ENCODE data around the gene HCN2. TPM values are rescaled to one million over a fixed set of nuclear protein-coding genes. Genes with fewer than 3 reads are reported as not detected.

HCN2 gene
- total and polyA plus RNA-seq, 10 of the 15 experiments (the other 5 are each of a cell fraction or from before 2014, with no cell fraction given): 0.01 to 0.54 (median 0.08) TPM; not detected in 4

- Histone ChIP-seq H3K36me3 (ENCODE audit: control insufficient read depth in 2 of 2, insufficient read depth in 2 of 2, low read length in 1 of 2) (no peaks in the 10 kb centered on the region), H3K9ac (ENCODE audit: control insufficient read depth, insufficient read depth, low read length) (no peak overlapping the region), H3K9me3 (replicated peaks; ENCODE audit: control insufficient read depth, insufficient read depth, low read length) (no peaks in the 10 kb centered on the region; the same call in 2 of the 3 replicates), H3K79me2 (ENCODE audit: control insufficient read depth, insufficient read depth, low read length) (no peaks in the 10 kb centered on the region), H3K27me3 (replicated peaks in 1 of 2; ENCODE audit: control insufficient read depth in 2 of 2, insufficient read depth in 2 of 2, low read length in 1 of 2) (no peaks in the 10 kb centered on the region; a peak in 1 of 4 replicates), H3K4me1 (ENCODE audit: control insufficient read depth, insufficient read depth, low read length) (no peaks in the 10 kb centered on the region), H3K27ac (ENCODE audit: control insufficient read depth, insufficient read depth) (no peak overlapping the region), H3K4me2 (ENCODE audit: control insufficient read depth, insufficient read depth) (no peak overlapping the region), H2AFZ (ENCODE audit: control insufficient read depth, low read depth, low read length) (no peak overlapping the region), H4K20me1 (ENCODE audit: control insufficient read depth, insufficient read depth) (no peaks in the 10 kb centered on the region), H3K4me3 (no peak overlapping the region)
- BruUV-seq (replicated peaks): no TSS peak
- no peak for TF ChIP-seq ZNF207 (IDR thresholded peaks at IDR 0.05; ENCODE audit: borderline replicate concordance)
- no peak for TF ChIP-seq YBX1 (IDR thresholded peaks at IDR 0.05)
- no peak for TF ChIP-seq SREBF1 (IDR thresholded peaks at IDR 0.05; ENCODE audit: low read length)
- no peak for TF ChIP-seq NR2C1 (IDR thresholded peaks at IDR 0.05)
- 64% methylated on average over 39 of the region's 42 CpGs for WGBS (ENCODE audit: insufficient coverage, insufficient replicate concordance, low lambda C conversion rate, missing lambda C conversion rate)
- POLR2A ChIA-PET: no interaction called here
- FAIRE-seq (no peak), ATAC-seq (no peak), DNase-seq (ENCODE audit: low read depth, low spot score) (no peak)
- intact Hi-C loops (cut with micrococcal nuclease; ENCODE audit: unreplicated experiment) (no loop called here), in situ Hi-C loops (cut with MboI) (no loop called here)
- RAD21 ChIA-PET (ENCODE audit: unreplicated experiment): no interaction called here
- CTCF ChIA-PET: no interaction called here
- SMC1A ChIA-PET (ENCODE audit: uncharacterized antibody, unreplicated experiment): no interaction called here
Measured at GRCh38 chr19:595326-596262, 5.9 kb downstream of the HCN2 start.

- CTCF ChIA-PET: no interaction called here
- RAD21 ChIA-PET (ENCODE audit: unreplicated experiment): no interaction called here
Measured at GRCh38 chr19:596263-596655, 6.6 kb downstream of the HCN2 start.

More at GRCh38 chr19:596263-596655, 6.6 kb downstream of the HCN2 start:
- Histone ChIP-seq H3K9me3 (replicated peaks; ENCODE audit: control insufficient read depth, insufficient read depth, low read length) (no peaks in the 10 kb centered on the region; the same call in 2 of the 3 replicates), H3K4me3 (no peak overlapping the region), H2AFZ (ENCODE audit: control insufficient read depth, low read depth, low read length) (no peak overlapping the region), H3K4me2 (ENCODE audit: control insufficient read depth, insufficient read depth) (no peak overlapping the region), H3K36me3 (ENCODE audit: control insufficient read depth in 2 of 2, insufficient read depth in 2 of 2, low read length in 1 of 2) (no peaks in the 10 kb centered on the region), H4K20me1 (ENCODE audit: control insufficient read depth, insufficient read depth) (no peaks in the 10 kb centered on the region), H3K27me3 (replicated peaks in 1 of 2; ENCODE audit: control insufficient read depth in 2 of 2, insufficient read depth in 2 of 2, low read length in 1 of 2) (no peaks in the 10 kb centered on the region; a peak in 1 of 4 replicates), H3K27ac (ENCODE audit: control insufficient read depth, insufficient read depth) (no peak overlapping the region), H3K9ac (ENCODE audit: control insufficient read depth, insufficient read depth, low read length) (no peak overlapping the region), H3K4me1 (ENCODE audit: control insufficient read depth, insufficient read depth, low read length) (no peaks in the 10 kb centered on the region), H3K79me2 (ENCODE audit: control insufficient read depth, insufficient read depth, low read length) (no peaks in the 10 kb centered on the region)
- ChIA-PET SMC1A (ENCODE audit: uncharacterized antibody, unreplicated experiment) (no interaction called here), POLR2A (no interaction called here)
- no TSS peak for BruUV-seq (replicated peaks)
- WGBS (ENCODE audit: insufficient coverage, insufficient replicate concordance, low lambda C conversion rate, missing lambda C conversion rate): 55% methylated on average over 15 of the region's 16 CpGs
- no peak for TF ChIP-seq NR2F1 (conservative IDR thresholded peaks at IDR 0.05)
- no peak for TF ChIP-seq CEBPB (IDR thresholded peaks at IDR 0.05; ENCODE audit: borderline replicate concordance in 1 of 2, low read depth in 2 of 2, low read length in 2 of 2)
- TF ChIP-seq MTA2 (IDR thresholded peaks at IDR 0.05; ENCODE audit: low read depth): no peak
- TF ChIP-seq RBBP5 (conservative IDR thresholded peaks at IDR 0.05): no peak
- TF ChIP-seq PML (IDR thresholded peaks at IDR 0.05; ENCODE audit: low read length): no peak
- TF ChIP-seq EED (IDR thresholded peaks at IDR 0.05; ENCODE audit: low read depth): no peak
- TF ChIP-seq, protein P1, sequence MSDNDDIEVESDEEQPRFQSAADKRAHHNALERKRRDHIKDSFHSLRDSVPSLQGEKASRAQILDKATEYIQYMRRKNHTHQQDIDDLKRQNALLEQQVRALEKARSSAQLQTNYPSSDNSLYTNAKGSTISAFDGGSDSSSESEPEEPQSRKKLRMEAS (IDR thresholded peaks at IDR 0.05; ENCODE audit: low read depth, low read length): no peak
- no peak for TF ChIP-seq SRF (IDR thresholded peaks at IDR 0.05; ENCODE audit: low read depth in 2 of 2, low read length in 2 of 2)
- TF ChIP-seq ZNF217 (IDR thresholded peaks at IDR 0.05): no peak
- TF ChIP-seq CBX3 (IDR thresholded peaks at IDR 0.05; ENCODE audit: borderline replicate concordance, low read depth): no peak
- TF ChIP-seq SP1 (IDR thresholded peaks at IDR 0.05; ENCODE audit: low read depth, low read length): no peak
- no peak for TF ChIP-seq SMARCA5 (IDR thresholded peaks at IDR 0.05)
- no peak for ATAC-seq
- in situ Hi-C loops (cut with MboI): no loop called here
- intact Hi-C loops (cut with micrococcal nuclease; ENCODE audit: unreplicated experiment): no loop called here
- FAIRE-seq: no peak
- DNase-seq (ENCODE audit: low read depth, low spot score): no peak
